H1 (cell line): ENCODE data around the gene TGFBR2. TPM values are rescaled to one million over a fixed set of nuclear protein-coding genes. Genes with fewer than 3 reads are reported as not detected.

Experiments
- CTCF ChIA-PET: fragments of 300-600 bp; sonication (Branson Sonifier 250); formaldehyde crosslinking; loops from one replicate; lab custom pipeline; 2021; ENCODE audit not compliant: partially characterized antibody; lab: Charles Lee
- POLR2A ChIA-PET: fragments of 300-600 bp; sonication (Branson Sonifier 250); formaldehyde crosslinking; loops from one replicate; lab custom pipeline; 2021; ENCODE audit warnings: inconsistent platforms; ENCODE audit not compliant: partially characterized antibody; lab: Charles Lee
- DNase-seq, 2 experiments: peaks; one replicate each; pipeline versions ENCODE4 v3.0.0 to v3.0.0-alpha.2; 2010 to 2022; ENCODE audit warnings: low spot score in 2 of 2, low read depth in 1 of 2, mixed read lengths in 1 of 2
- FAIRE-seq: peaks from 2 replicates; lab custom pipeline; 2011; peaks lifted over from hg19 to GRCh38; lab: Jason Lieb, UNC
- H2AFZ ChIP-seq: 2 replicates; pipeline ENCODE4 v1.8.1; 2012; ENCODE audit warnings: low read length, inconsistent platforms
- H2AK5ac ChIP-seq: 2 replicates; pipeline ENCODE4 v1.6.1; 2013; ENCODE audit warnings: low read depth, low read length
- H2BK120ac ChIP-seq: replicated peaks from 2 replicates; pipeline ENCODE3; 2013; ENCODE audit warnings: low read depth, low read length, inconsistent platforms
- H2BK12ac ChIP-seq: 2 replicates; pipeline ENCODE4 v1.6.1; 2013; ENCODE audit warnings: low read depth, low read length
- H2BK15ac ChIP-seq: 2 replicates; pipeline ENCODE4 v1.6.1; 2013; ENCODE audit warnings: low read length
- H2BK20ac ChIP-seq: 2 replicates; pipeline ENCODE4 v1.6.1; 2013; ENCODE audit warnings: low read length
- H2BK5ac ChIP-seq: 2 replicates; pipeline ENCODE4 v1.6.1; 2013; ENCODE audit warnings: low read depth, low read length
- H3K14ac ChIP-seq: 2 replicates; pipeline ENCODE4 v1.6.1; 2013; ENCODE audit warnings: inconsistent platforms; ENCODE audit not compliant: insufficient read length
- H3K18ac ChIP-seq: 2 replicates; pipeline ENCODE4 v1.6.1; 2013; ENCODE audit warnings: low read length; ENCODE audit errors: extremely low read depth
- H3K23ac ChIP-seq: 2 replicates; pipeline ENCODE4 v1.6.1; 2013; ENCODE audit warnings: inconsistent platforms; ENCODE audit not compliant: insufficient read length
- H3K23me2 ChIP-seq: 2 replicates; pipeline ENCODE4 v1.6.1; 2013; ENCODE audit warnings: low read depth, low read length
- H3K27ac ChIP-seq: 2 replicates; pipeline ENCODE4 v1.6.1; 2011; ENCODE audit warnings: low read depth, low read length, inconsistent platforms
- H3K27me3 ChIP-seq, 4 experiments: replicated peaks in 1 of 4; 1 replicate in 1 of 4; 2 replicates in 3 of 4; pipeline versions ENCODE4 v1.6.1 to v1.8.1; 2011 to 2013; ENCODE audit warnings: low read length in 3 of 4, mild to moderate bottlenecking in 3 of 4, inconsistent platforms in 2 of 4, mixed read lengths in 2 of 4, moderate library complexity in 1 of 4; ENCODE audit not compliant: control insufficient read depth in 3 of 4, insufficient read depth in 3 of 4; ENCODE audit errors: extremely low read depth in 1 of 4
- H3K36me3 ChIP-seq, 4 experiments: 2 replicates each; pipeline versions ENCODE4 v1.6.1 to v1.8.1; 2011 to 2013; ENCODE audit warnings: mild to moderate bottlenecking in 4 of 4, low read length in 3 of 4, moderate library complexity in 2 of 4, control low read depth in 1 of 4, inconsistent platforms in 1 of 4; ENCODE audit not compliant: insufficient read depth in 4 of 4, control insufficient read depth in 2 of 4
- H3K4ac ChIP-seq: replicated peaks from 2 replicates; pipeline ENCODE3; 2013; ENCODE audit warnings: low read length, low read depth, mixed read lengths, inconsistent platforms; ENCODE audit not compliant: insufficient read length
- H3K4me1 ChIP-seq, 4 experiments: replicated peaks in 1 of 4; 1 replicate in 1 of 4; 2 replicates in 3 of 4; pipeline versions ENCODE4 v1.6.1 to v1.8.1; 2011 to 2013; ENCODE audit warnings: low read length in 3 of 4, inconsistent platforms in 2 of 4, mixed read lengths in 1 of 4; ENCODE audit not compliant: insufficient read depth in 4 of 4, control insufficient read depth in 3 of 4
- H3K4me2 ChIP-seq, 2 experiments: 2 replicates each; pipeline versions ENCODE4 v1.6.1 to v1.8.1; 2011 to 2013; ENCODE audit warnings: low read depth in 2 of 2, low read length in 2 of 2, control low read depth in 1 of 2, inconsistent platforms in 1 of 2, mild to moderate bottlenecking in 1 of 2; ENCODE audit not compliant: insufficient read depth in 1 of 2
- H3K4me3 ChIP-seq, 4 experiments: fragments of 200-600, 300-600 bp in 1 of 4; sonication (generic), shearing (Covaris generic), sonication (Bioruptor Twin) in 1 of 4; 2 replicates each; pipeline versions ENCODE4 v1.5.1 to v1.8.1; 2011 to 2016; ENCODE audit warnings: low read length in 4 of 4, low read depth in 3 of 4, control low read depth in 2 of 4, inconsistent platforms in 2 of 4, mild to moderate bottlenecking in 2 of 4, mixed read lengths in 1 of 4, moderate library complexity in 1 of 4; ENCODE audit not compliant: insufficient read depth in 2 of 4; ENCODE audit errors: extremely low read depth in 1 of 4
- H3K56ac ChIP-seq: replicated peaks from 2 replicates; pipeline ENCODE3; 2013; ENCODE audit warnings: low read depth, mild to moderate bottlenecking, mixed read lengths, low read length, inconsistent platforms; ENCODE audit not compliant: insufficient read length
- H3K79me1 ChIP-seq: 2 replicates; pipeline ENCODE4 v1.6.1; 2013; ENCODE audit warnings: low read depth, low read length, control low read depth
- H3K79me2 ChIP-seq, 2 experiments: 2 replicates each; pipeline versions ENCODE4 v1.6.1 to v1.8.1; 2012 to 2013; ENCODE audit warnings: low read length in 2 of 2, mild to moderate bottlenecking in 2 of 2, inconsistent platforms in 1 of 2; ENCODE audit not compliant: insufficient read depth in 2 of 2, control insufficient read depth in 1 of 2
- H3K9ac ChIP-seq, 4 experiments: replicated peaks in 1 of 4; 1 replicate in 1 of 4; 2 replicates in 3 of 4; pipeline versions ENCODE4 v1.6.1 to v1.8.1; 2011 to 2013; ENCODE audit warnings: low read depth in 3 of 4, low read length in 3 of 4, control low read depth in 2 of 4, mild to moderate bottlenecking in 2 of 4, moderate library complexity in 2 of 4, inconsistent platforms in 1 of 4; ENCODE audit errors: extremely low read depth in 1 of 4
- H3K9me3 ChIP-seq, 2 experiments: 2 replicates each; pipeline versions ENCODE4 v1.6.1 to v1.8.1; 2012 to 2013; ENCODE audit warnings: mild to moderate bottlenecking in 2 of 2, moderate library complexity in 2 of 2, control low read depth in 1 of 2, inconsistent platforms in 1 of 2, low read depth in 1 of 2, low read length in 1 of 2, mixed read lengths in 1 of 2; ENCODE audit not compliant: insufficient read depth in 2 of 2
- H4K20me1 ChIP-seq, 2 experiments: replicated peaks in 1 of 2; 2 replicates each; pipeline versions ENCODE3 to v1.8.1; 2011 to 2013; ENCODE audit warnings: inconsistent platforms in 2 of 2, low read length in 2 of 2, mild to moderate bottlenecking in 1 of 2; ENCODE audit not compliant: insufficient read depth in 2 of 2, control insufficient read depth in 1 of 2
- H4K5ac ChIP-seq: 2 replicates; pipeline ENCODE4 v1.6.1; 2013; ENCODE audit warnings: low read length, low read depth, mixed read lengths, inconsistent platforms; ENCODE audit not compliant: insufficient read length
- H4K8ac ChIP-seq: 2 replicates; pipeline ENCODE4 v1.8.0; 2013; ENCODE audit warnings: mild to moderate bottlenecking, moderate library complexity, low read length, inconsistent platforms; ENCODE audit not compliant: insufficient read depth; ENCODE audit errors: extremely low read depth
- H4K91ac ChIP-seq: replicated peaks from 2 replicates; pipeline ENCODE3; 2013; ENCODE audit warnings: low read length, mixed read lengths, inconsistent platforms; ENCODE audit not compliant: insufficient read length
- ATF3 ChIP-seq: IDR thresholded peaks from 2 replicates; pipeline ENCODE4 v1.6.1; 2011; ENCODE audit warnings: low read depth, mild to moderate bottlenecking, low read length; ENCODE audit not compliant: insufficient read depth
- CREB1 ChIP-seq: IDR thresholded peaks from 2 replicates; pipeline ENCODE4 v1.6.1; 2012; ENCODE audit warnings: inconsistent platforms
- CTBP2 ChIP-seq: IDR thresholded peaks from 2 replicates; pipeline ENCODE4 v1.7.0; 2011; ENCODE audit warnings: borderline replicate concordance, mild to moderate bottlenecking, moderate library complexity, mixed read lengths, low read length; ENCODE audit not compliant: insufficient read depth, insufficient read length
- EGR1 ChIP-seq: IDR thresholded peaks from 2 replicates; pipeline ENCODE4 v1.6.1; 2011; ENCODE audit warnings: low read depth, low read length, borderline replicate concordance
- SIRT6 ChIP-seq: IDR thresholded peaks from one replicate; pipeline ENCODE4 v1.7.1; 2012; ENCODE audit warnings: low read length, inconsistent platforms
- WGBS, 2 experiments: shearing (Covaris generic) in 1 of 2; methylation state at CpG; one replicate each; pipeline versions ENCODE4 v1.1.6 to v1.1.7; 2013 to 2015; ENCODE audit warnings: low lambda C conversion rate in 2 of 2, mixed read lengths in 2 of 2, inconsistent platforms in 1 of 2, low coverage in 1 of 2, missing lambda C conversion rate in 1 of 2; ENCODE audit not compliant: insufficient replicate concordance in 2 of 2, insufficient coverage in 1 of 2, insufficient read length in 1 of 2; ENCODE audit errors: extremely low coverage in 1 of 2, missing lambda C conversion rate in 1 of 2; 5-methylcytosine and 5-hydroxymethylcytosine counted together
- polyA plus RNA-seq, 7 experiments: library from polyadenylated mRNA; depleted of rRNA in 3 of 7; stranded (reverse) in 5 of 7; unstranded in 2 of 7; fragments of >200 nt in 5 of 7; fragments of 200-250 nt in 2 of 7; gene quantifications; 1 replicate in 5 of 7; 2 replicates in 1 of 7; 4 replicates in 1 of 7; pipeline versions ENCODE4 v1.2.1 to v1.2.3, GENCODE V29; 2011 to 2013; ENCODE audit warnings: missing spikeins in 2 of 7, mixed read lengths in 2 of 7
- total RNA-seq: library from RNA; stranded (reverse); fragmentation: NEBNext Ultra II Directional; extraction: Animal tissue kit (Norgen Biotek cat#: 25700); gene quantifications from 2 replicates; pipeline ENCODE4 v1.2.1, GENCODE V29; 2021

The TGFBR2 gene
- total and polyA plus RNA-seq, 2 of the 8 experiments (the other 6 are each of a cell fraction or from before 2014, with no cell fraction given): 4.2 to 7.4 TPM

- H2BK120ac ChIP-seq: no peak overlapping the region
- H3K9ac ChIP-seq: no peak overlapping the region
- H3K79me1 ChIP-seq: peaks cover 5% of the 10 kb centered on the region; the same call in 1 of the 2 replicates
- H2BK12ac ChIP-seq: no peak overlapping the region
- H2BK15ac ChIP-seq: no peak overlapping the region
- no peak for FAIRE-seq
- H4K8ac ChIP-seq: no peak overlapping the region
- H3K27me3 ChIP-seq: no peaks in the 10 kb centered on the region
- H3K18ac ChIP-seq: no peak overlapping the region
- no peaks in the 10 kb centered on the region; the same call in 1 of the 2 replicates for H3K23me2 ChIP-seq
- no peak overlapping the region for H4K5ac ChIP-seq
- no peaks in the 10 kb centered on the region for H3K9me3 ChIP-seq
- no peak overlapping the region for H2AFZ ChIP-seq
- H3K4ac ChIP-seq: no peak overlapping the region
- H4K20me1 ChIP-seq: no peaks in the 10 kb centered on the region
- DNase-seq: no peak
- ChIA-PET CTCF (interaction anchor here (0.7 to 1.4 kb wide), 2 partner anchors 9 to 10 kb away, joined by 3 read pairs; no protein-coding TSS in a partner anchor), POLR2A (no interaction called here)
- H3K36me3 ChIP-seq: no peaks in the 10 kb centered on the region
- H2AK5ac ChIP-seq: no peak overlapping the region
- peaks cover 10 to 95% of the 10 kb centered on the region in 2 experiments for H3K79me2 ChIP-seq
- H3K14ac ChIP-seq: no peak overlapping the region
- no peak overlapping the region for H3K56ac ChIP-seq
- no peak overlapping the region for H3K23ac ChIP-seq
- H3K4me2 ChIP-seq: no peak overlapping the region
- H3K27ac ChIP-seq: no peak overlapping the region
- H2BK5ac ChIP-seq: no peak overlapping the region
- H4K91ac ChIP-seq: no peak overlapping the region
- H3K4me3 ChIP-seq: no peak overlapping the region
- no peak overlapping the region for H2BK20ac ChIP-seq
- 89% methylated on average over 4 of the region's 4 CpGs; no CpG with 5 or more reads in 1 of the 2 experiments for WGBS, 2 experiments
- H3K4me1 ChIP-seq: peaks cover 0 to 11% (median 1%) of the 10 kb centered on the region in 4 experiments; a peak in 3 of 7 replicates
- no peak for TF ChIP-seq SIRT6
- no peak for TF ChIP-seq CTBP2
- TF ChIP-seq ATF3: no peak
- TF ChIP-seq EGR1: no peak
- no peak for TF ChIP-seq CREB1
Measured at GRCh38 chr3:30614373-30614772, 8.0 kb downstream of the TGFBR2 start.
